Breast epithelium (tissue), 3 donors: Measurements from ENCODE around the gene FBN1.

ENCODE experiments used
- POLR2A ChIP-seq: fragments of 450-650 bp; IDR thresholded peaks from one replicate; pipeline ENCODE4 v1.6.1; 2016; ENCODE audit warnings: antibody characterized with exemption, mild to moderate bottlenecking, moderate library complexity
- POLR2AphosphoS5 ChIP-seq, 3 donors: sonication (generic); formaldehyde crosslinking; IDR thresholded peaks; one replicate each; pipeline ENCODE4 v1.6.1; 2017; ENCODE audit warnings: antibody characterized with exemption in 3 of 3
- TF ChIP-seq, protein P1 (sequence below), 3 donors: fragments of 450-650 bp; IDR thresholded peaks; one replicate each; pipeline ENCODE4 v1.5.1; 2016 to 2017; ENCODE audit warnings: antibody characterized with exemption in 3 of 3, mild to moderate bottlenecking in 3 of 3, moderate library complexity in 3 of 3

DNA sequence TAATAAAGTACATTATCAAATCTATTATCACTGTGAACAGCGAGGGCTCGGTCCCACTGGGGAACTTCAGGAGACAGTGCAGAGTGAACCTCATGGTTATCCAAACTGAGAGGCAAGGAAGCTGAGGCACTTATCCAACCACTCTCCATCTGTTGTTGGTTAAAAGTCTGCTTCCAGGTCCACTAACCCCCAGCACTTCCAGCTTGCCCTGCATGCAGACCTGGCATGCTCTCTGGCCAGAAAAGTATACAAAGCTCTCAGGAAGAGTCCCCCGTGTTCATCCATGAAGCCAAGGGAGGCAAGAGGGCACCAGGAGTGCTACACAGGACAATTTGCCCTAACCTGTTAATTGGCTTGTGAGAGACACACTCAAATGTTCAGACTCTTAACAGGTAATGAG, 36.0 kb downstream of the FBN1 start:
- TF ChIP-seq, protein P1, sequence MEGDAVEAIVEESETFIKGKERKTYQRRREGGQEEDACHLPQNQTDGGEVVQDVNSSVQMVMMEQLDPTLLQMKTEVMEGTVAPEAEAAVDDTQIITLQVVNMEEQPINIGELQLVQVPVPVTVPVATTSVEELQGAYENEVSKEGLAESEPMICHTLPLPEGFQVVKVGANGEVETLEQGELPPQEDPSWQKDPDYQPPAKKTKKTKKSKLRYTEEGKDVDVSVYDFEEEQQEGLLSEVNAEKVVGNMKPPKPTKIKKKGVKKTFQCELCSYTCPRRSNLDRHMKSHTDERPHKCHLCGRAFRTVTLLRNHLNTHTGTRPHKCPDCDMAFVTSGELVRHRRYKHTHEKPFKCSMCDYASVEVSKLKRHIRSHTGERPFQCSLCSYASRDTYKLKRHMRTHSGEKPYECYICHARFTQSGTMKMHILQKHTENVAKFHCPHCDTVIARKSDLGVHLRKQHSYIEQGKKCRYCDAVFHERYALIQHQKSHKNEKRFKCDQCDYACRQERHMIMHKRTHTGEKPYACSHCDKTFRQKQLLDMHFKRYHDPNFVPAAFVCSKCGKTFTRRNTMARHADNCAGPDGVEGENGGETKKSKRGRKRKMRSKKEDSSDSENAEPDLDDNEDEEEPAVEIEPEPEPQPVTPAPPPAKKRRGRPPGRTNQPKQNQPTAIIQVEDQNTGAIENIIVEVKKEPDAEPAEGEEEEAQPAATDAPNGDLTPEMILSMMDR (IDR thresholded peaks at IDR 0.05), result no peak
- TF ChIP-seq POLR2A, result no peak
- TF ChIP-seq POLR2AphosphoS5 (IDR thresholded peaks at IDR 0.05), result no peak
